HG02973 (cell line): Measurements from ENCODE around the gene SUMO3.

Experiments used
- ATAC-seq: cut with Tn5 transposase; IDR thresholded peaks from one replicate; pipeline ENCODE4 v1.9.1; 2021; ENCODE audit warnings: moderate library complexity; ENCODE audit not compliant: unreplicated experiment

The SUMO3 gene

DNA sequence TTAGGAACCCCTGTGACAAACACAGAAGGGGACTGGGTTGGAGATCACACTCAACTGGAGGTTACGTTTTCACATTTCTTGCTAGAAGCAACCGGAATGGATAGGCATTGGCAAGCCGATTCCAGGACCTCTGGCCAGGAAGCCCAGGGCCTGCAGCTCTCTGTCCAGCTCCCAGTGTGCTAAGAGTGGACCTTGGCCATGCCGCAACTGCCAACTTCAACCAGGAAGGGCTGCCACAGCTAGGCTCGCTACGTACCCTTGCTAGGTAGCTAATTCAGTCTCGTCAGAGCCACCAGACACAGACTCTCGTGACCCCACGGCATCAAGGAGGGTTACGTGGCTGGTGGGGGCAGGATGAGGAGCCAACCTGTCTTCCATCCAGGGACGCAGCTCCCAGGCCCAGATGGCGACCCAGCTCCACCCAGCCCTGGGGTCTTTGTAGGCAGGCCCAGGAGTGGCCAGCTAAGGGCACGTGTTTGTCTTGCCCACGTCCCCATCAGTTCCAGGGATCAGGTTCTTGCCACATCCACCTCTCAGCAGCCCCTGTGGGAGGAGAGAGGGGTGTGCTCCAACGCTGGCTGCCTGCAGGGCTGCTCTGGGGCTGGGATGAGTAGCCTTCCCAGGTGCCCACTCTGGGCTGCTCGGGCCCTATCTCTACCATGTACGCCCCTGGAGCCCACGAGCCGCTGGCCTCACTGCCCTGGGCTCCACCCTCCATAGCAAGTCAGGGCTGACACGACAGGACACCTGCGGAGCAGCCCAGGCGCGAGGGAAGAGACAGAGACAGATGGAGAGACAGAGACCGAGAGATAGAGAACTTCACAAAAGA is 55.4 kb downstream of the SUMO3 start:
- ATAC-seq: no peak

DNA sequence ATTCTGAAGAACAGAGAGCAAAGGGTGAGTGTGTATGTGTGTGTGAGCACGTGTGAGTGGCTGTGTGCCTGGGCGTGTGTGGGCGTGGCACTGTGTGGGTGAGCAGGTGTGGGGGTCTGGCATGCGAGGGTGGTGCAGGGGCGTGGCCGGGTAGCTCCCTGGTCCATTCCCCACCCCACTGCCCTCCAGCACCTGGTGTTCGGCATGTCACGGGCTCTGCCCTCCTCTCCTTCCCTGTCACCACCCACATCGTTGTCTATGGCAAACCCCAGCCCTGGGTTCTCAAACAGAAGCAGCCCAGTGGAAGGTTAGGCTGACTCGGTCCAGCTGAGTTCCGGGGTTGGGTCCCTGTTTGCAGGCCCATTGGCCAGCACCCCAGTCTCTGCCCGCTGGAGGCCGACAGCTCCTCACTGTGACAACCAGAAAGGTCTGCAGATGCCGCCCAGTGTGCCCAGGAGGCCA is 56.1 kb downstream of the SUMO3 start:
- no peak for ATAC-seq

DNA sequence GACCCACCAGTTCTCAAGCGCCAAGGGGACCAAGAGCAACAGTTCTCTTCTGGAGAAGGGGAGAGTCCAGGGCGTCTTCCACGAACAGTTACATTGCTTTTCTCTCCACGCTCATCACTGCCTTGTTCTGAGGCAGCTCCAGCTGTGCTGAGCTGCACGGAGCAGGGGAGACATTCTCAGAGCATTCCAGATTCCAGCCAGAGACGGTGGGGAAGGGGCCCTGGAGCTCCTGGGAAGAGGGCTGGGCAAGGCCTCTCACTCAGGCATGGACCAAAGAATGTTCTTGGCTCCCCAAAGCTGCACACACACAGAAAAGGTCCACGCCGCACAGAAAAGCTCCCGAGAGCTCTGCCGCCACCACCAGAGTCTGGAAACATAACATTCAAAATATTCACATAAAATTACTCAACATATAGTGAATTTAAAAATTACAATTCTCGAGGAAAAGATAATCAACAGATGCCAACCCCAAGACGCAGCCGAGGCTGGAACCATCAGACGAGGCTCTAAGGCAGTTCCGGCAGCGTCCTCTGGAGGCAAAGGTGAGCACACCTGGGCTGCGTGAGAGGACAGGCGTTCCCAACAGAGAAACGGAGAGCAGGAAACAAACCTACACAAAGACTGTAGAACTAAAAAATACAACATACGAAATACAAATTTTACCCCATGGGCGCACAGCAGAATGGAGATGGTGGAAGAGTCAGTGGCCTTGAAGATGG is 56.7 kb downstream of the SUMO3 start:
- no peak for ATAC-seq

DNA sequence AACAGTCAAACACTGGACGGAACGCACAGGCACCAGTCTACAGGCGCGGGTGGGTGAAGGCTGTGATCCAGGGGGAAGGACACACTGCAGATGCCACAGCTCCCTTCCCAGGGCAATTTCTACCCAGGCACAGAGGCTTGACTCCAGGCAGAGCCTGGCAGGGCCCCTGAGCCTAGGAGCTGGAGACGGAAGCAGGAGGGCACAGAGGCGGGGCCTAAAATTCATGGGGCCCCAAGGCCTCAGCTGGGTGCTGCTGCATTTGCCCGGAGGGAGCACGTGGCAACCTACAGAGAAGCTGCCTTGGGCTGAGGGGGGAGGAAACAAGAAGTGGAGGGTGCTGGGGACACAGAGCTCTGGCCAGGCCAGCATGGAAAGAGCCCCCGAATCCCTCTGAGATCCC is 57.5 kb downstream of the SUMO3 start:
- ATAC-seq: no peak

DNA sequence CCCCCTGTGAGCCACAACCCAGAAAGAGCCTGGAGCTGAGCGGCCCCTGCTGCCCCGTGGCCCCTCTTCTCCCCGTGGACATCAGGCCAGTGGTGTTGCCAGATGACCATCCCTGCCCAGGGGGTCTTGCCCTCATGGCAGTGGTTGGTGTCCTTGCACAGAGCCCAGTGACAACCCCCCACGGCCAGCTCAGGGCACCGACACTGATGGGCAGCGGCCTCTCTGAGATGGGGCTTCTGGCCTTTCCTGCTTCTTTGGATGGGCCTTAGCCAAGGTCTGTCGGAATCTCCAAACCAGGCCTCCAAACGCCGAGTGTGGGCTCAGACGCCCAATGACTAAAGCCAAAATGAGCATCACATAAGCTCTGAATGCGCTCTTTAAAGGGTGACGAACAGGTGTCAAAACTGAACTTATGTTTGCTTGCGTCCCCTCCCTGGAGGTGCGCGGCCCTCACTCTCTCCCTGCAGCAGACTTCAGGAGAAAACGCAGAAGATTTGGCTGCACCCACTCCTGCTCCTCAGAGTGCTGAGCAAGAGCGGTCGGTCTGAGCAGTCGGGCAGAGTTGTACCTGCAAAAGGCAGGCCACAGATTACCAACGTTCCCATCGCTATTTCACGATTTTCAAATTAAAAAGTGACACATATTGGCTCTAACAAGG is 58.1 kb downstream of the SUMO3 start:
- no peak for ATAC-seq

DNA sequence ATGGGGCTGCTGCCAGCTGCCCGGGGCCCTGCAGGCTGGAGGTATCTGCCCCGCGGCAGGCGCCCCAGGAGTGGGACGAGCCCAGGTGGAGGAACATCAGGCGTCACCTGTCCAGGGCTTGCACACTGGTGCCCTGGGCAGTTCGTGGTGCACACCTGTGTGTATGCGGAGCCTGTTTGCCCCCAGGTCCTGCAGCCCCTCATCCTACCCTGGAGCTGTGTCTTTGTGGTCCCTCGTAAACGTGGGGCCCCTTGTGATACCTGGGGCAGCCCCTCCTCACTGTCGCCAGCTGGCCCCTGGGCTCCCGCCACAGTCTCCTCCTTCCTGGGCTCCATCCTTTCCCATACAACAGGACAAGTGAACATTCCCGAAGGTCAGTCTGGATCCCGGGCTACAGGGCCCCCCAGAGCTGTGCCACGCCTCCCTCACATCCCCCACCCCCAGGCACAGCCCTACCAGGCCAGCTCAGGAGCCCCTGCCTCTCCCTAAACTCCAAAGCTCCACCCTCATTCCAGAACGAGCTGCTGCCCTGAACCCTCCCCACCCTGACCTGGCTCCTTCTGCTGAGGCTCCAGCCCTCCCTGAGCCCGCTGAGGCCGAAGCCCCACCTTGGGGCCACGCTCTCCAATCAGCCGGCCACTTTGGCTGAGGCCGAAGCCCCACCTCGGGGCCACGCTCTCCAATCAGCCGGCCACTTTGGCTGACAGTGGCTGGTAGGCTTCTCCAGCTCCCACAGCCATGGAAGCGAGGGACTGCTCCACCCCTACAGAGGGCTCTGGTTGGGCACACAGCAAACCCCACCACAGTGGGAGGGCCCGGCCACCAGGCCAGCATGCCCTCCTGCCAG is 58.9 kb downstream of the SUMO3 start:
- ATAC-seq: no peak

DNA sequence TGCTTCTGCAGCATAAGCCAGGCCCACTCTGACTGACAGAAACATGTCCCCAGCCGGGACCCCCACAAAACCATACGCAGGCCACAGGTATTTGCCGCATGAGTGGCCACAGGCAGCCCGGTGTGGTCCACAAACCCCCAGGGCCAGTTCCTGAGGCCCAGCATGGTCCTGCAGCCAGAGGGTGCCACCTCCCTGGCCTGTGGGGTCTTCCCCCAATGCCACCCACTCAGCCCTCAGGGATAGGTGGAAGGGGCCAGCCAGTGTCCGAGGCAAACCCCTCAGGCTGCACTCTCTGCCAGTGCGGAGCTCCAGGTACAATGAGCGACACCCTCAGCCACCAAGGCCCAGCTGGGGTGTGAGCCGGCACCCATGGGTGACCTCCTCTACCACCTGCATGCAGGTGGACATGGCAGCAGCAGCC is 59.7 kb downstream of the SUMO3 start:
- ATAC-seq: no peak

DNA sequence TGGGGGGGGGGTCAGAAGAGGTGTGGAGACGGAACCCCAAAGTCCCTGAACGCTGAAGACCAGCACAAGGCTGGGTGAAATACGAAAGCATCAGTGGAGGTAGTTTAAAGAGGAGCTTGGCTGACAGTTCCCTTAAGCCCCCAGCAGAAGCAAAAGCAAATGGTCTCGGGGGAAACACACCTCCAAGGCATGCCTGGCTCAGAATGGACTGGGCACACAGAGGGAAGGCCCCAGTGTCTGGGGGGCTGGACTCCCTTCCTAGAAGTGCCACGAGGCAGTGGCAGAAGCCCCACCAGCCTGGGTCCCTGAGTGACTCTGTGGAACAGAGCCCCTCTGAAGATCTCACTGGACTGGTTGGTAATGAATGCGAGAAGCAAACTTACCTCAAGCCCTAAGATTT is 60.1 kb downstream of the SUMO3 start:
- no peak for ATAC-seq

DNA sequence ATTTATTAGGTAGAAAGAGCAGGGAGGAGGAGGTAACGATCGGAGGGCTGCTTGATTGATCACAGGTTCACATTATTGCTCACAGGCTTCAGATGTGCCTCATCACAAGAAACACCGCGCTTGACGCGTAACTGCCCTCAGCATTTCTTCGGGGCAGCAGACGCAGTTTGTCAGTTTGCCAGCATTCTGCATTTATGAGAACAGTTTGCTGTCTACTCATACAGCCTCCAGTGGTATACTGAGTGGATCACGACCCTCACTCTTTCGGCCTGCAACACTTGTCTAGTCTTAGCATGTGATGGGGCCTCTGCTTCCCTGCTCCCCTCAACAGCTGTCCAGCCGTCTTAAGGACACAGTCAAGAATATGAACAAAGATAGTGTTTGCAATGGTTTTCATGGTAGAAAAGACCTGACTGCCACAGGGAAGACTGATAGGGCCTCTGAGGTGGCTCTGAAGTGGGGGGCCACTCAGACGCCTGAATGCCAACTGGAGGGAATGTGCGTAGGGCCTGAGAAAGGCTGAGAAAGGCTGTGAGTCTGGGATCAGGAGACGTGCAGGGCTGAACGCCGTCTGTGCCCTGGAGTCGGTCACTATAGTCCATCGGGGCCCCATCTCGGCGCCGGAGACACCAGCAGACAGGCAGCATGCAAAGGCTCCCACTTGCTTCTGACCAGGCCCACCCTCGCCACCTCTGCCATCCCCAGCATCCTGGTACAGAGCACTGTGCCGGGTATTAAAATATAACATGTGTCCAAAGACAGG is 61.3 kb downstream of the SUMO3 start:
- no peak for ATAC-seq
